Activated effector memory CD4-positive, alpha-beta T cell treated with anti-CD3 and anti-CD28 coated beads, Interleukin-2, amount 50 U/mL, for 16 hours (primary cell): ENCODE data around the gene HYDIN.
"Not testable (repeated sequence)": the region's sequence is repeated elsewhere in the genome, so short reads cannot be mapped to it uniquely, and the experiment has no call there.

Experiments
- DNase-seq: peaks from one replicate; pipeline ENCODE4 v3.0.0-alpha.2; 2020

HYDIN gene

DNA sequence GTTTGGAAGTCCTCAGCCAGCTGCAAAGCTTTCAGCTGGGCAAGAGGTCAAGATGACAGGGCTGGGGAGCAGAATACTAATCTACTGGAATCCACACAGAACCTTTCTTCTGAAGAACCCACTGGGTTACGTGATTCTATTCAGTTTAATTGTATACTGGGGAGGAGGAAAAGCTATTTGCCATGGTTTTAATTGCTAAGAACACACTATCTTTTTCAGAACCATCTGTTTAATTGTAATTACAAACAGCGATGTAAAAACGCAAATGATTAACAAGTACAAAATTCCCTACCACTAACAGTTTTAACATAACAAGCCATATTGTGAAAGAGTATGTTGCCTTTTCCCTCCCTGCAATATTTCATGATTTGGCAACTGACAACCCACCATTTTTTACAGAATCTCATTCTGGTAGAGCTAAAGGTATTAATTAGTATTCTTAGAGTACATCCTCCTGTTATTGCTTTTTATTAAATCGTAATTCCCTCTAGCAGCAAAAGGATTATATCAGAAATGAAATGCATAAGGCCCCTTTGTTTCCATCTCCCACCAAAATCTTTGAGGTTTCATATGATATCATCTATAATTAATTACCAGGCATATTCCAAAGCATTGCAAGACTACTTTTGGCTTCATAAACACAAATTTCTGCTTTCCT, 12.1 kb downstream of the HYDIN start:
- DNase-seq: no peak

DNA sequence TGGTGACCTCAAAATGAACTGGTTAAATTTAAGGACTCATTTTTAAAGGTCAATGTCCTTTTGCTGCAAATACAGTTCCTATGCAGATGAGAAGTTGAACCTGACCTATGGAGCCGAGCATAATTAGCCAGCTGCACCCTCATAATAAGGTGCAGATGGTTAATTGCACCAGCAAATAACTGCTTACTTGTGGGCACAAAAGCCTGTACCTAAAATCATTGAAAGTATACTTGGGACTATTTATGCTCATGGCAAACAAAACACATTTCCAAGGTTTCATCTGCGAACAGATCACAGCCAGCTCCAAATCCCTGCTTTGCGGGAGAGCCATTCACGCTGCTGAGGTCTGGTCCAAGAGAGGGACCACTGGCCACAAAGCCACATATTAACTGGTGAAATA, 13.0 kb downstream of the HYDIN start:
- no peak for DNase-seq

DNA sequence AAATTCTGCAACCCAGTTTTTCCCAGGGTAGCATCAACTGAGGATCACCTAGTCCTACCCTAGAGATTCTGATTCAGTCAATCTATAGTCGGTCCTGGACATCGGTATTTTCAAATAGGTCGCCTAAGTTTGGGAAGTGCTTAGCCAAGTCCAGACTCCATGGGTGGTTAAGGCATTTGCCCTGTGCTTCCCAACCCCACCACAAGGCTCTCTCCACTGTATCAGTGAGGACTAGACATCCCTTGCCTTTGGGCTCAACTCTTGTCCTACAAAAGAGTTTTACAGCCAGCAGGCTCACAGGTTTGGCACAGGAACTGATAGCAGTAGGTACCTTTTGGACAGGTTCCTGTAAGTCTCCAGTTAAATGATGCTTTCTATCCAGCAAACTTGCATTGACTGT, 13.8 kb downstream of the HYDIN start:
- DNase-seq: no peak

DNA sequence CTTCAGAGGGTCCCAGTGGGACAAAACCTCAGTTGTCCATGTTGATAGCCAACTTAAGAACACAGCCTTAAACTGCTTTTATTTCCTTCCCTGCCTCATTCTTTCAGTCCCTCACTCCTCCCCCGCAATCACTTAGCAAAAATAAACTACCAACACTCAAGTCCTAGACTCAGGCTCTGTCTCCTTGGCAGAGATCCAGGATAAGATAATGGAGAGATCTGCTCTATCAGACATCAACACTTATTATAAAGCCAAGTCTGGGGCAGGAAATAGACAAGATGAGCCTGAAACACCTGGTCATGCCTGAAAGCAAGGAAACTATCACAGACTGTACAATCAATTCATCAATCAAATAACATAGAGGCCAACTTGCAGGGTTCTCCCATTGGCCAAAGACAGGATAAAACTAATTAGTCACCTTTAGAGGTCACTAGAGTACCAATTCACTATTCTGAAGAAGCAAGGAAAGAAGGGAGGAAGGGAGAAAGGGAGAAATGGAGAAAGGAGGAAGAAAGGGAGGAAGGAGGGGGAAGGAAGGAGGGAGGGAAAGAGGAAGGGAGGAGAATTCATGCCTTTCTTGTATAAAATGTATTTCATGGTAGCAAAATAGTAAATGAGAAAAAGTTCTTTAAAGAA, 15.7 kb downstream of the HYDIN start:
- DNase-seq: no peak

DNA sequence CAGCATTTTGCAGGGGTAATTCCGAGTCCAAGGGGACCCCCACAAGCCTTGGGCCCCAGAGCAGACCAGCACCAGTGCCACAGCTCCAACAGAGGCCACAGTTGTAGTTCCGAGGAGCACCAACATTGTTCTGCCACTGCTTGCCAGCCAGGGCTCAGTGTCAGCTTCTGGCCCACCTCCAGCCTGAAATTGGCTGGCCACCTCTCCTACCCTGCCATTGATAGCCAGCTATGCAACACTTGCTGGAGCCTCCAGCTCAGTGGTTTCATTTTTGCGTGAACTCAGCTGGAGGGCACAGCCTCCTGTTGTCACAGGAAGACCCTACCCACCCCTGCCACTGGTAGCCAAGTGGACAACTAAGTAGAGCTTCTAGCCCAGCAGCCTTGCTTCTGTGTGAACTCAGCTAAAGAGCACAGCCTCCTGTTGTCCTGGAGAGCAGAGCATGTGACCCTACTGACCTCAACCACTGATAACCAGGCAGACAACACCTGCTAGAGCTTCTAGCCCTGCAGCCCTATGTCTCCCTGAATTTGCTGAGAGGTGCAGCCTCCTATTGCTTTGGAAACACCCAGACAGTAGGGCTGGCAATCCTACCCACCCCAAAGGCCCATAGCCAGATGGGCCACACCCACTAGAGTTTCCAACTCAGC, 24.9 kb downstream of the HYDIN start:
- no peak for DNase-seq

DNA sequence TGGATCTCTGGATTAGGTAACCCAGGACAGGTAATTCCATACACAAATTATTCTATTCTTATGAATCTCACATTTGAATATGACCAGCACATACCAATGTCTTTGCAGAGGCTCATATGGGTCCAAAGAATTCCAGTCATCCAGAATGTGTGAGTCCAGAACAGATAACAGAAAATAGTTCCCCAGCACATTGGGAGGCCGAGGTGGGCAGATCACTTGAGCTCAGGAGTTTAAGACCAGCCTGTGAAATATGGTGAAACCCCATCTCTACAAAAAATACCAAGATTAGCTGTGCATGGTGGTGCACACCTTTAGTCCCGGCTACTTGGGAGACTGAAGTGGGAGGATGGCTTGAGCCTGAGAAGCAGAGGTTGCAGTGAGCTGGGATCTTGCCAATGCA, 26.9 kb downstream of the HYDIN start:
- DNase-seq: no peak

DNA sequence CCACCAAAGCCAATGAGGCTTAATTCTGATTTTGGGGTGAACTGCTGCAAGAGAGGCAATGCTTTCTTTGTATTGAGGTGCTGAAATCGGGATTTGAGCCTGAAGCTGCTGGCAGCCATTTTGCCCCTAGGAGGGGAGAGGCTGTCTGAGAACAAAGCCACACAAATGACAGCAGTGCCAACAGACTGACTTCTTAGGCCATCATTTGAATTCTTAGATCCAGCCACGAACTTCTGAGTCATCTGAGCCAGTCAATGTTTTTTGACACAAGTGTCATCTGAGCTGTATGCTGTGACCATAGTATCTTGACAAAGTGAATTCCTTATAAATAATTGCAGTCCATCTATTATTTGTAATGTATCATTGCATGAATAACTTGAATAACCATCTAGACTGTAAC, 29.0 kb downstream of the HYDIN start:
- no peak for DNase-seq

DNA sequence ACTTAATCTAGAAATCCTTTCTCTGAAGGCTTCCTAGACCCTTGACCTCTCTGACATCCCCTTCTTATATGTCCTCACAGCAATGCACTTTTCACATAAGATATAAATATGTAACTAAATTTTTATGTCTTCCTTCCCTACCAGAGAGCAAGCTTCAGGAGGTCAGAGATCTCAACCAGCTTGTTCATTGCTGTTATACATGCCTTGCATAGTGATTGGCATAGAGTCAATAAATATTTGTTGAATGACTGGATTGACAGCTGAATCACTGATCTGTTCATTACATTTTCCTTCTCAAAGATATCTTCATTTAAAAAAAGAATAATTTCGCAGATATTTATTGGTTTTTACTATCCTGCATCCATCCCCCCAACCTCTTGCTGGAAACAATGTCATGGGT, 29.5 kb downstream of the HYDIN start:
- no peak for DNase-seq

DNA sequence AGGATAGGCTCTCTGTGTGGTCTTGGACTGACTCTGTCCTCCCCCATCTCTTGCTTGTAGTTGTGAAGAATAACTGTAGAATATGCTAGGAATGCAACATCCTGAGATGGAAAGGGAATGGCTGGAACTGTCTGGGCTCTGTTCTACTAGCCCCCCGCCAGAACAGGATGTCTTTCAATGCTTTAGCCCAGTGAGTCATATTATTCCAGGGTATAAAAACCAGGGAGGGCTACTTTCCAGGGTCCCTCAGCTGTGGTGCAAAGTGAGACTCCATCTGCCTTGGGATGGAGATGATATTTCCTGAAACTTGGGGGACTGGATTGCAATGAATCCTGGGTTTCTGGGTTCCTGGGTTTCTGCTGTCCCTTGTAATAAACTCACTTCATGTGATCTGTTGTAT, 32.1 kb downstream of the HYDIN start:
- DNase-seq: no peak

DNA sequence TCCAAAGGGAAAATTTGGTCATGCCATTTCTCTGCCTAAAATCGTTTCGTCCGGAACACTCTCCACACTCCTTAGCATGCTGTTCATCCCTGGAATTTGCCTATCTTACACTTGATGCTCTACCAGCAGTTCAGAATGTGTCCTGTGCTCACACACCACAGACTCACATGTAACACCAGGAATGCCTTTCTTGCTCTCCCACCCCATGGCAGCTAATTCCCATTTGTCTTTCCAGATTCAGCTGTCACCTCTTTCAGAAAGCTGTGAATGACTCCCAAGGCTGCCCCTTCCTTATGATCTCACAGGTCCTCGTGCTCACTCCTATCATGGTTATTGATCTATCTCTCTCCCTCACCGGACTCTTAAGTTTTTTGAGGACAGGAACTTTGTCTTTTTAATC, 38.1 kb downstream of the HYDIN start:
- DNase-seq: no peak

DNA sequence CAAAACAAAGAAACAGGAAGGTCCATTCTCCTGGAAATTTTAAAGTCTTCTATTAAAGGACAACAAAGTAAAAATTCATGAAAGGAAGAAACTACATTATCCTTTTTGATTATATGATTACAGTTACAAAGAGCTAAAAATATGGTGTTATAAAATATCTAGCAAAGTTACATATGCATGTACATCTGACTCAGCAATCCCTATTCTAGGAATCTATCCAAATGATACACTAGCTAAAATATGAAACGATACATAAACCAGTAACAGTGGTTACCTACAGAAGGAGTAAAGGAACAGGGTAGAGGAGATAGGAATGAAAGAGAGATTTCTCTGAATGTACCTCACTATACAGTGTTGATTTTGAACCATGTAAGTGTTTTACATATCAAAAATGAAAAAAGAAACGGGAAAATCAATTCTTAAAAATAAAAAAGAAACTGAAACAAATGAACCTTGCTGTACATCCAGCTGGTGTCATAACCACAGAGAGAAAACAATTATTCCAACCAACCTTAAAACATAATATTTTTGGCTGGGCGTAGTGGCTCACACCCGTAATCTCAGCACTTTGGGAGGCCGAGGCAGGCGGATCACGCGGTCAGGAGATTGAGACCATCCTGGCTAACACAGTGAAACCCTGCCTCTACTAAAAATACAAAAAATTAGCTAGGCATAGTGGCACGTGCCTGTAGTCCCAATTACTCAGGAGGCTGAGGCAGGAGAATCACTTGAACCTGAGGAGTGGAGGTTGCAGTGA, 41.4 kb downstream of the HYDIN start:
- no peak for DNase-seq

DNA sequence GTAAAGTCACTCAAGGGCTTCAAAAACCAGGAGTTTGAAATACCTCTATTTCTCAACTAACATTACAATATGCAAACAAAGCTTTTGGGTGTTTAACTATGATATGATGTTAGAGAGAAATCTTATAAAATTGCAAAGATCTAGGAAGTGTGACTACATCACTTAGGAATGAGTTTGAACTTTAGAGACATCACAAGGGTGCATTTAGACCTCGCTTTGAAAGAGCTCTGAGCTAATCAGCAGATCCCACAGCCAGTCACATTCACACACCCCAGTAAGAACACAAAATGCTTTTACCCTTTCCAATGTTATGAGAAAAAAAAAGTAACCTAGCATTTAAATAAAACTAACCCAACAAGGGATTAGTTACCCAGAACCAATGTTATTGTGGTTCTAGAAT, 45.2 kb downstream of the HYDIN start:
- DNase-seq: no peak

DNA sequence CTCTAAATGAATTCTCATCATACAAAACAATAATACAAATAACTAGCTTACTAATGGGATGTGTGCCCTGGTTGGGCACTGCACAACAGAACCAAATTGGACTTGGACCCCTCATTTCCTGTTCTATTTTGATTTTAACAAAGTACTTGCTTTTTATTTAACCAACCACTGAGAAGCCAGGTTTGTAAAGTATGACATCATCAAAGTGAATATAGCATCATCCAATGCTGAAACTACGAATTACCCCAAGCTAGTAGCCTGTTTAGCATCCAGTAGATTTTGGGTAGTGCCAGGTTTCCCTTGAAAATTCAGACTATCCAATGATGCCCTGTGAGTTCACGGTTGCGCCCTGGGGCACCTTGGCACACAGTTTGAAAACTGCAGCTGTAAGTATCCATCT, 51.0 kb downstream of the HYDIN start:
- no peak for DNase-seq

DNA sequence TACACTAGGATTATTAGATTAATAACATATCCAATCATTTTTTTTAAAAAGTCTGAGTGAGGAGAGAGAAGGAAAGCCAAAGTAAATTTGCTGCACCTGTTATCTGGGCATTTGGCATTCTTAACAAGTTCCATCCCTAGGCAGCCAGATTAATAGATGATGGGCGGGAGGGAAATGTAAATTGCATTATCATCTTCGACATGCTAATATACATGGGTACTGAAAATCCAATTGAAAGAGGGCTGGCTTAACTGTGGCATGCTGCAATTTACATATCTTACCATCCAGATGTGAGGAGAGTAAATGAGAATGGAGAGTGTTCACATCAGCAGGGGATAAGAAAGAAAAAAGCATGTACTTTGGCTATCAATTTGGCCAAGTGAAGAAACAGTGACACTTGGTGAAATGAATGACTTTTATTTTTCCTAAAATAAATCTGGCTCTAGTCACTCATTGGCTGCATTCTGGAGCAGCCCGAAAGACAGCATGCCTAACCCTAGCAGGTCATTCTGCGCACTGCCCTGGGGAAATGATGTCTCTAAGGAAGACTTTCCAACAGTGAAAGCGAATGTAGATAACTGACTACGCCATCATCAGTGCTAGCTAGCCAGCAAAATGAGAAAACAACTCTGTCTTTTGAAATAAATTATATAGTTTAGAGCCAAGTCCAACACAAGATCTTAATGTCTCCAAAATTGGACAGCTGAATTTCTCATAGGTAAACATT, 57.9 kb downstream of the HYDIN start:
- no peak for DNase-seq

DNA sequence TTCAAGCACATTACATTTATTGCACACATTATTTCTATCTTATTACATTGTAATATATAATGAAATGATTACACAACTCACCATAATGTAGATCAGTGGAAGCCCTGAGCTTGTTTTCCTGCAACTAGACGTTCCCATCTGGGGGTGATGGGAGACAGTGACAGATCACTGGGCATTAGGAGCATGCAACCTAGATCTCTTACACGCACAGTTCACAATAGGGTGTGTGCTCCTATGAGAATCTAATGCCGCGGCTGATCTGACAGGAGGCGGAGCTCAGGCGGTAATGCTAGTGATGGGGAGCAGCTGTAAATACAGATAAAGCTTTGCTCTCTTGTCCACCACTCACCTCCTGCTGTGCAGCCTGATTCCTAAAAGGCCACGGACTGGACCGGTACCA, 69.5 kb downstream of the HYDIN start:
- not testable (repeated sequence) for DNase-seq

DNA sequence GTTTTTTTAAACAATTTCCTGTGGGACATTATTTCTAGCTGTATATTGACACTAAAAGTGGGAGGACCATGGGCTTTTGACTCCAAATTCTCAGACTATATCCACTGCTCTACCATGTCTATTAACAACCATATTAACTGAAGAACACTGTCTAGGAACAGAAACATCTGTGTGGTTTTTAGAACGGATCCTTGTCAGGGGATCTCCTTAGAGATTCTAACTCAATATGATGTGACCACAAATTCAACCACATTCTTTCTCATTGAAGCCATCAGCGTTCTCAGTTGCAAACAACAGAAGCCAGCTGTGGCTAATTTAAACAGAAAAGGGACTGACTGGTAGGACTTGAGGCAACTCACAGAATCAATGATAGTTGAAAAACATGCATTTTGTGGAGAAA, 73.2 kb downstream of the HYDIN start:
- not testable (repeated sequence) for DNase-seq

DNA sequence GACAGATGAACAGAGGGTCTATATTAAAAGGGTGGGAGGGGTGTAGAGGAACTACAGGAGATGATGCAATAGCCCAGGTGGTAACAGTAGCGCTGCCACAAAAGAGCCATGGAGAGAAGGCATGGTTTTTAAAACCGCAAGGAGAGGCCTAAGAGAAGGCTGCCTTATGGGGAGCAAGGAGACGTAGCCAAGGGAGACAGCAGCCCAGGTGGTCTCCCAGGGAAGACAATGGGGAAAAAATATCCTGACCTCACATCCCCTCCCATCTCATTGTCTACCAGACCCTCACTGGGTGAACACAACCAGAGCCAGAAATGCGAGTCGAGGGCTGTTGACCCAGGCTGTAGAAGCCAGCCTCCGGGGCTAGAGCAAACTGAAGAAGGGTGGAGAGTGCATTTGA, 77.2 kb downstream of the HYDIN start:
- not testable (repeated sequence) for DNase-seq

DNA sequence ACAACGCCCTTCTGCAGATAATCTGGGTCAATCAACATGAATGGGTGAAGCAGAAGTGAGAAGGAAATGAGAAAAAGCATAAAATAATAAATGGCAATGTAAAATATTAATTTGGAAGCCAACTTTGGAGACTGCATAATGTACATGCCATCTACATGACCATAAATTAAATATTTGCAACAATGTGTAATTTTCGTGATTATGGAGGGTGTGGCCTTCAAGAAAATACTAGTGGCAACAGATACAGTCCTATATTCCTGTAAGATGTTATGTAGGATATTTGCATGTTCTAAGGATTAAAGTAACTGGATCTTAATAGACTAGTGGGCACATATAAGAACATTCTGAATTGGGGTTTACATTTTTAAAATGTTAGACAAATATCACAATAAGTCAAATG, 78.9 kb downstream of the HYDIN start:
- DNase-seq: not testable (repeated sequence)

DNA sequence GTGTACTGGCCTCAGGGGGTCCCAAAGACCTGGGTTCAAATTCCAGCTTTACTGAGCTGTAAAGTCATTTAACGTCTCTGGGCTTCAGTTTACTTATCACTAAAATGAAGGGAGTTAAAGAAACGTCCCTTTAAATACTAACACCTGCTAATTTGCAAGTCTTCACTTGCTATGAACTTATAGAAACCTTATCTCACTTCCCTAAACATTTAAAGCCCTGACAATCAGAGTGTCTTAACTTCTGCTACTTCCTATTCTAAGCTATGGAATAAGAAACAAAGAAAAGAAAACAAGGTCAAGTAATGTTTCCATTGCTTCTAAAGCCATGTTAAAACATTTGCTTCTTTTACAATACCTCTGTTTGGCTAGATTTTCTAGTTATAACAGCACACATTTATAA, 87.3 kb downstream of the HYDIN start:
- not testable (repeated sequence) for DNase-seq

DNA sequence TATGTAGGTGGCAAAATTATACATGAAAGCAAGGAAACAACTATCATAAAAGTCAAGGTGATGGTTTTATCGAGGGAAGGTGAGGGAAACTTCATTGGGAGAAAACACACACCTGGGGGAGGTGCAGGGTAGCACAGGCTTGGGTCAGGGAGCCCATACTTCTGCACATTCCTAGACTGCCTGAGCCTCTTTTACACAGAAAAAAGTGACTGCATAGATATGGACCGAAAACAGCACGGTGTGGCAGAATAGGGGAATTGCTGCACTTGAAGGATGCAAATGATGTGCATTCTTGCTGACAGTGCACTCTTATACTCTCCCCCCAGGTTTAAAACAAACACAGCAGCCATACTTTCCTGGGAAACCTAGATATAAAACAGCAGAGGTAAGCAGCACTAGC, 120.0 kb downstream of the HYDIN start:
- not testable (repeated sequence) for DNase-seq

DNA sequence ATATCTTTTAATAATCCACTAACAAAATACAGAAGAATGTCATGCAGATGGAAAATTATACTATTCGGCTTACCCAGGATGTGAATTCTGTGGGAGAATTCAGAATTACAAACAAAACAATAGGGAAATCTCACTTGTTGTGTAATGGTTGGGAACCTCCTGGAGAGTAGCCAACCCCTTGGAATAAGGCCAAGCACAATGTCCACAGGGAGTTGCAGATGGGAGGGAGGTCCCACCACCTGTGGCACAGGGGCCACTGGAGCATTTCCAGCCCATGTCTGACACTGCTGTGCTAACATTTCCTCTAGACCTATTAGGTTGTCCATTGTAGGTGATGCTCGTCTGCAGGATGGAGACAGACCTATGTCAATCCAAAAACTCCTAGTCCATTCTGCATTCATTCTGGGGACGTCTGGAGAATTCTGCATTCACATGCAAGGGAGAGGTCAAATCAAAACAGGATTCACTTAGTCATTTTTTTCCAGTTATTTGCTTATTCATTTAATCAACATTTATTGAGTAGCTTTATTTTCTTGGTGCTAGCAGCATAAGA, 120.8 kb downstream of the HYDIN start:
- DNase-seq: not testable (repeated sequence)

DNA sequence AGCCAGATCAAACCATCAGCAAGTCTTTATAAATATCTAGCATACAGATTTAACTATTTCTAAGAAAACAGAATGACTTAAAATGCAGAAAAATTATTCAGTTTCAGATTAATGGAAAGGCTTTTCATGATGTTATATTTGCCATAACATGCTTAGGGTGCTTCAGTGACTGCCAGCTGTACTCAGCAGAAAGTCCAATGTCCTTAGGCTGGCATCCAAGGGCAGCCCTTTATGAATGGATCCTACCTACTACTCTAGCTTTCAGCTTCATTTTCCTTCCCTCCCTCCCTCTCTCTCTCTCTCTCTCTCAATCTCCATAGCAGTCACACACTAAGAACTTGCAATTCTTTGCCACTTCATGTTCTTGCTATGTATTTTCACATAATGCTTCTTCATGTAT, 124.6 kb downstream of the HYDIN start:
- DNase-seq: not testable (repeated sequence)

DNA sequence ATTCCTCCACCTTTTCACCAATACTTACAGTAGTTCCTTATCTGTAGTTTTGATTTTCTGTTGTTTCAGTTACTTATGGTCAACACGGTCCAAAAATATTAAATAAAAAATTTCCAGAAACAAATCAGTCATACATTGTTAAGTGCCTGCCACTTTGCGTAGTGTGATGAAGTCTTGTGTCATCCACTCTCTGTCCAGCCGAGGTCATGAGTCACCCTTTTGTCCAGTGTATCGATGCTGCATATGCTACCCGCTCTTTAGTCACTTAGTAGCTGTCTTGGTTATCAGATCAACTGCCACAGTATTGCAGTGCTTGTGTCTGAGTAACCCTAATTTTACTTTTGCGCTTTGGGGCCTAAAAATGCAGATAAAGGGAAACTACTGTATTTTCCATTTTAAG, 146.9 kb downstream of the HYDIN start:
- DNase-seq: not testable (repeated sequence)
